HFF-Myc (cell line): ENCODE results near the gene MCMBP.
"Not testable (repeated sequence)": the region's sequence is repeated elsewhere in the genome, so short reads cannot be mapped to it uniquely, and the experiment has no call there.

ENCODE experiments used
- DNase-seq: peaks from one replicate; pipeline ENCODE4 v3.0.0-alpha.2; 2011; ENCODE audit warnings: low read depth; ENCODE audit errors: extremely low read depth
- H3K4me3 ChIP-seq: replicated peaks from 2 replicates; pipeline ENCODE4 v1.5.1; 2011; ENCODE audit warnings: low read depth, mild to moderate bottlenecking, control low read depth, low read length
- TF ChIP-seq, protein P1 (sequence below): IDR thresholded peaks from 2 replicates; pipeline ENCODE4 v1.5.1; 2012; ENCODE audit warnings: mild to moderate bottlenecking, low read depth, low read length, control low read depth; ENCODE audit errors: missing control alignments

Gene MCMBP

DNA sequence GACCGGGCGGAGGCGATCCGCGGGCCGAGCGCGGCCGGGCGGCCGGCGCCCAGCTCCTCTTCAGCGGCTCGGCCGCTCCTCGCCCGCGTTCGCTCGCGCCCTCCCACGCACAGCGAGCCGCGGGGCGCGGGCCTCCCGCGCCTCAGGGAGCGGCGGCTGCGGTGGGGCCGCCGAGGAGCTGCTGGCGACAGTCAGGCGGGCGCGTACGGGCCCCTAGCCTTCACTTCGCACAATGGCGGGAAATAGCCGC lies at the start of gene MCMBP:
Gene MCMBP (minus strand): TSS at position 234 of the 250 bp plus-strand sequence. CDS start 259 bp downstream, outside the sequence.
- TF ChIP-seq, protein P1, sequence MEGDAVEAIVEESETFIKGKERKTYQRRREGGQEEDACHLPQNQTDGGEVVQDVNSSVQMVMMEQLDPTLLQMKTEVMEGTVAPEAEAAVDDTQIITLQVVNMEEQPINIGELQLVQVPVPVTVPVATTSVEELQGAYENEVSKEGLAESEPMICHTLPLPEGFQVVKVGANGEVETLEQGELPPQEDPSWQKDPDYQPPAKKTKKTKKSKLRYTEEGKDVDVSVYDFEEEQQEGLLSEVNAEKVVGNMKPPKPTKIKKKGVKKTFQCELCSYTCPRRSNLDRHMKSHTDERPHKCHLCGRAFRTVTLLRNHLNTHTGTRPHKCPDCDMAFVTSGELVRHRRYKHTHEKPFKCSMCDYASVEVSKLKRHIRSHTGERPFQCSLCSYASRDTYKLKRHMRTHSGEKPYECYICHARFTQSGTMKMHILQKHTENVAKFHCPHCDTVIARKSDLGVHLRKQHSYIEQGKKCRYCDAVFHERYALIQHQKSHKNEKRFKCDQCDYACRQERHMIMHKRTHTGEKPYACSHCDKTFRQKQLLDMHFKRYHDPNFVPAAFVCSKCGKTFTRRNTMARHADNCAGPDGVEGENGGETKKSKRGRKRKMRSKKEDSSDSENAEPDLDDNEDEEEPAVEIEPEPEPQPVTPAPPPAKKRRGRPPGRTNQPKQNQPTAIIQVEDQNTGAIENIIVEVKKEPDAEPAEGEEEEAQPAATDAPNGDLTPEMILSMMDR = no peak

GRCh38 chr10:119919826-119920225 lies 47.2 kb upstream of the MCMBP start:
- TF ChIP-seq, protein P1 = no peak
- no peak for DNase-seq
- H3K4me3 ChIP-seq = no peak overlapping the region

More for the DNA sequence above, at the start of gene MCMBP:
- H3K4me3 ChIP-seq = peak within 1 kb of the TSS; percentile 89
- DNase-seq = no peak

- no peak overlapping the region for H3K4me3 ChIP-seq
- TF ChIP-seq, protein P1 = no peak
- DNase-seq = no peak
These were observed 46.6 kb upstream of the MCMBP start for GRCh38 chr10:119919271-119919670.

GRCh38 chr10:119917777-119918176 lies 45.1 kb upstream of the MCMBP start:
- DNase-seq = no peak
- no peak overlapping the region for H3K4me3 ChIP-seq
- TF ChIP-seq, protein P1 = no peak

DNA sequence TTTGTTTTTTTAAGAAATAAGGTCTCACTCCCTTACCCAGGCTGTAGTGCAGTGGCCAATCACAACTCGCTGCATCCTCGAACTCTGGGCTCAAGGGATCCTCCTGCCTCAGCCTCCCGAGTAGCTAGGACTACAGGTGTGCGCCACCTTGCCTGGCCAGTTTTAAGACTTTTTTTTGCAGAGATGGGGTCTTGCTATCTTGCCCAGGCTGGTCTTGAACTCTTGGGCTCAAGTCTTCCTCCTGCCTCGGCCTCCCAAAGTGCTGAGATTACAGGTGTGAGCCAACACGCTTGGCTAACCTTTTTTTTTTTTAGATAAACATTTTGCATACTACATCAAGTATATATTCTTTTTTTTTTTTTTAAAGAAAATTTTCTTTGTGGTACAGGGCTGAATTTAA lies 38.0 kb upstream of the MCMBP start:
- TF ChIP-seq, protein P1 = no peak
- no peak overlapping the region for H3K4me3 ChIP-seq
- no peak for DNase-seq

- DNase-seq = no peak
- TF ChIP-seq, protein P1 = no peak
- H3K4me3 ChIP-seq = no peak overlapping the region
These were observed 35.5 kb upstream of the MCMBP start for GRCh38 chr10:119908166-119908565.

- not testable (repeated sequence) for DNase-seq, H3K4me3 ChIP-seq
These were observed 35.1 kb upstream of the MCMBP start for GRCh38 chr10:119907695-119908094.
